ENCODE data around the gene NOL4L.

DNA sequence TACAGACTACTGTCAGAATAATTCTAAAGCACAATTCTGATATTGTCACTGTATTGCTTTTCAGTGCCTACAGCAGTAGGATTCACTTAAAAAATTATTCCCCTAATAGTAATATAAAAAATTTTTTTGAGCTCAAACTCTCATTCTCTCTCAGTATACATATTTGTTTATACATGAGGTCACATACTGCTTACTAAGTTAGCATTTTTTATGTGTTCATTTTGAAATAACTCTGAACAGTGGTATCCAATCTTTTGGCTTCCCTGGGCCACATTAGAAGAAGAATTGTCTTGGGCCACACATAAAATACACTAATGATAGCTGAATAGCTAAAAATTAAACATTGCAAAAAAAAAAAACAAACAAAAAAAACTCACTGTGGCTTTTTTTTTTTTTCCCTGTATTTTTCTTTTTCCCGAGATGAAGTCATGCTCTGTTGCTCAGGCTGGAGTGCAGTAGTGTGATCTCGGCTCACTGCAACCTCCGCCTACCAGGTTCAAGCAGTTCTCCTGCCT is 188.4 kb downstream of the NOL4L start:
- TF ChIP-seq, protein P1, sequence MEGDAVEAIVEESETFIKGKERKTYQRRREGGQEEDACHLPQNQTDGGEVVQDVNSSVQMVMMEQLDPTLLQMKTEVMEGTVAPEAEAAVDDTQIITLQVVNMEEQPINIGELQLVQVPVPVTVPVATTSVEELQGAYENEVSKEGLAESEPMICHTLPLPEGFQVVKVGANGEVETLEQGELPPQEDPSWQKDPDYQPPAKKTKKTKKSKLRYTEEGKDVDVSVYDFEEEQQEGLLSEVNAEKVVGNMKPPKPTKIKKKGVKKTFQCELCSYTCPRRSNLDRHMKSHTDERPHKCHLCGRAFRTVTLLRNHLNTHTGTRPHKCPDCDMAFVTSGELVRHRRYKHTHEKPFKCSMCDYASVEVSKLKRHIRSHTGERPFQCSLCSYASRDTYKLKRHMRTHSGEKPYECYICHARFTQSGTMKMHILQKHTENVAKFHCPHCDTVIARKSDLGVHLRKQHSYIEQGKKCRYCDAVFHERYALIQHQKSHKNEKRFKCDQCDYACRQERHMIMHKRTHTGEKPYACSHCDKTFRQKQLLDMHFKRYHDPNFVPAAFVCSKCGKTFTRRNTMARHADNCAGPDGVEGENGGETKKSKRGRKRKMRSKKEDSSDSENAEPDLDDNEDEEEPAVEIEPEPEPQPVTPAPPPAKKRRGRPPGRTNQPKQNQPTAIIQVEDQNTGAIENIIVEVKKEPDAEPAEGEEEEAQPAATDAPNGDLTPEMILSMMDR (IDR thresholded peaks at IDR 0.05) = no peak
- TF ChIP-seq POLR2A (IDR thresholded peaks at IDR 0.05) = no peak

Data from thyroid gland (tissue), 4 donors.